Activated T-cell treated with anti-CD3 and anti-CD28 coated beads, Interleukin-2, amount 50 U/mL, for 24 hours (primary cell): Measurements from ENCODE around the gene CAMKK2.
"Not testable (repeated sequence)": the region's sequence is repeated elsewhere in the genome, so short reads cannot be mapped to it uniquely, and the experiment has no call there.

Source experiments
- DNase-seq: peaks from one replicate; pipeline ENCODE4 v3.0.0-alpha.2; 2020
- H3K27ac Mint-ChIP-seq: 2 replicates; pipeline ENCODE4 v1.8.0; 2020; ENCODE audit warnings: mild to moderate bottlenecking, mixed read lengths
- H3K27me3 Mint-ChIP-seq: 2 replicates; pipeline ENCODE4 v1.8.0; 2020; ENCODE audit warnings: mixed read lengths
- H3K36me3 Mint-ChIP-seq: 2 replicates; pipeline ENCODE4 v1.8.0; 2020; ENCODE audit warnings: low read depth, mixed read lengths
- H3K4me1 Mint-ChIP-seq: 2 replicates; pipeline ENCODE4 v1.8.0; 2020; ENCODE audit warnings: low read depth, mixed read lengths
- H3K4me3 Mint-ChIP-seq: 2 replicates; pipeline ENCODE4 v1.8.0; 2020; ENCODE audit warnings: mild to moderate bottlenecking, moderate library complexity, mixed read lengths
- H3K9me3 Mint-ChIP-seq: 2 replicates; pipeline ENCODE4 v1.8.0; 2020; ENCODE audit warnings: mixed read lengths

CAMKK2 gene

GRCh38 chr12:121203482-121203881 lies 93.0 kb downstream of the CAMKK2 start:
- no peaks in the 10 kb centered on the region for H3K27me3 Mint-ChIP-seq
- no peaks in the 10 kb centered on the region for H3K36me3 Mint-ChIP-seq
- no peak for DNase-seq
- H3K4me3 Mint-ChIP-seq = no peak overlapping the region
- peaks cover 11% of the 10 kb centered on the region for H3K4me1 Mint-ChIP-seq
- no peaks in the 10 kb centered on the region for H3K9me3 Mint-ChIP-seq
- H3K27ac Mint-ChIP-seq = no peak overlapping the region

DNA sequence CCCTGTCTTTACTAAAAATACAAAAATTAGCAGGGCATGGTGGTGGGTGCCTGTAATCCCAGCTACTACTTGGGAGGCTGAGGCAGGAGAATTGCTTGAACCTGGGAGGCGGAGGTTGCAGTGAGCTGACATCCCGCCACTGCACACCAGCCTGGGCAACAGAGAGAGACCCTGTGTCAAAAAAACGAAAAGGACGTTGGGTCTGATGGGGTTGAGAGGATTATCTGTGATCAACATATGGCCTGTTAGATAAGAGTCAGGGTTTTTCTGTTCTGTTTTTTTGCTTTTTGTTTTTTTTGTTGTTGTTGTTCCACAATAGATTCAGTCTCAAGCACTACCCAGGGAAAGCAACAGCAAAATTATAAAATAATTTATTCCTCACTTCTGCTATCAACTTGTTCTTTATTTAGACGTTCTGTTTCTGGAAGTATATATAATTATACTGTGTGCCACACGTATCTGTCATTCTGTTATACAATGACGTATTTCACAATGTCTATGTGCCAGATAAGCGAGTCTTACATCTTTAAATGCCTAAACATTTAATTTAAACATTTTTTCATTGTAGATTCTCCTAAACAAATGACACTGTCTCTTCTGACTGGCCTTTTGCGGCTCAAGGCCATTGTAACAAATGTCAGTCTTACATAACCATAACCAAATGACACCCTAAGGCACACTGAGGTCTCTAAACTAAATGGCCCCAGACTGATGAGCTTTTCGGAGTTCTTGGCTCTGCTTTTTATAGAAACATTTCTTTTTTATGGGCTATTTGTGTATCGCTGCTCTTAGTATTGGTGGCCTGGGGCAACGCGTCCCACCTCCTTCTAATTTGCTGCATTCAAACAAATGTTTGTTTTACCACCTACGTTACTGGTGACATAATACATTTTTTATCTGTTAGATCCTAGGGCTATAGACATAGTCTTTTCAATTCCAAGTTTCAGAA lies 93.8 kb downstream of the CAMKK2 start:
- peaks cover 15% of the 10 kb centered on the region for H3K4me1 Mint-ChIP-seq
- no peaks in the 10 kb centered on the region for H3K9me3 Mint-ChIP-seq
- H3K36me3 Mint-ChIP-seq = no peaks in the 10 kb centered on the region
- H3K27ac Mint-ChIP-seq = no peak overlapping the region
- H3K27me3 Mint-ChIP-seq = no peaks in the 10 kb centered on the region
- no peak for DNase-seq
- H3K4me3 Mint-ChIP-seq = no peak overlapping the region

DNA sequence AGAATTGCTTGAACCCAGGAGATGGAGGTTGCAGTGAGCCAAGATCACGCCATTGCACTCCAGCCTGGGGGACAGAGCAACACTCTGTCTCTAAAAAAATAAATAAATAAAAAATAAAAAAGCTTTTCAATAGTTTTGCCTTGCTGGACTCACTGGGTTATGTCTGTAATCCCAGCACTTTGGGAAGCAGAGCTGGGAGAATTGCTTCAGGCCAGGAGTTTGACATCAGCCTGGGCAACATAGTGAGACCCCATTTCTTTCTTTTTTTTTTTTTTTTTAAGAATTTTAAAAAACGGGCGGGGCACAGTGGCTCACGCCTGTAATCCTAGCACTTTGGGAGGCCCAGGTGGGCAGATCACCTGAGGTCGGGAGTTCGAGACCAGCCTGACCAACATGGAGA lies 95.4 kb downstream of the CAMKK2 start:
- H3K27me3 Mint-ChIP-seq, DNase-seq, H3K4me3 Mint-ChIP-seq, H3K36me3 Mint-ChIP-seq, H3K9me3 Mint-ChIP-seq, H3K27ac Mint-ChIP-seq: not testable (repeated sequence)
- H3K4me1 Mint-ChIP-seq = peaks cover 22% of the 10 kb centered on the region

DNA sequence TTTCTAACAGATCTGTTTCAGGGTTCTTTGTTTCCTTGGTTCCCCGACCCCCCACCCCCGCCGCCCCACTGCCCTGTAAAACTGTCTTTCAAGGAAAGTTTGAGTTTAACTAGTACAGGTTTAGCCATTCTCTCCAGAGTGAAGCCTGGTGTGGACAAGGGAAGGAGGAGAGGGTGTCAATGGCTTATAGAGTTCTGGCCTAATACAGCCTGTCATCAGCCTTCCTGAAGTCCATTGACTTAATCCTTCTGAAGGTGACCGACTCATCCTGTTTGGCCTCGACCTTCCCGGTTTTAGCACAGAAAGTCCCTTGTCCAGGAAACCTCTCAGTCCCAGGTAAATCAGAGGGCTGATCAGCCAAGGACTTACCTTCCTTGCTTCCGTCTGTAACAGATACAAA lies 97.6 kb downstream of the CAMKK2 start:
- H3K27me3 Mint-ChIP-seq = no peaks in the 10 kb centered on the region
- peaks cover 14% of the 10 kb centered on the region for H3K4me1 Mint-ChIP-seq
- no peak overlapping the region for H3K27ac Mint-ChIP-seq
- H3K4me3 Mint-ChIP-seq = no peak overlapping the region
- no peaks in the 10 kb centered on the region for H3K36me3 Mint-ChIP-seq
- H3K9me3 Mint-ChIP-seq = no peaks in the 10 kb centered on the region
- DNase-seq = no peak

DNA sequence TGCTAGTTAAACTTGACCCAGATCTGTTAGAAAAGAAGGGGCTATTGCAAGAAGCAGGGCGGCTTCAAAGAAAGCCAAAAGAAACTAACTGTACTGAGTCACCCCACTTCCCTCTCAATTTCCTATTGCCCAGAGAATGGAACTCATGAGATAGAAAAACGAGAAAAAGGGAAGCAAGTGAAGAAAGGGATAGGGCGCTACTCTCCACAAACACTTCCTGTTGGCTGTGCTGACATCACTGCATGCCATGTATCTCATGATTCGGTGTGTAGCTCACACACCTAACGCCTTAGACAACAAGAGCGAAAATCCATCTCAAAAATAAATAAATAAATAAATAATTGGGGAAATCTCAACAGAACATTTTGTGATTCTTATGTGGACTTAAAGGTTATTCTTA lies 99.6 kb downstream of the CAMKK2 start:
- no peak for DNase-seq
- Mint-ChIP-seq H3K4me3 (no peak overlapping the region), H3K36me3 (no peaks in the 10 kb centered on the region), H3K27me3 (no peaks in the 10 kb centered on the region), H3K9me3 (no peaks in the 10 kb centered on the region), H3K27ac (no peak overlapping the region), H3K4me1 (peaks cover 13% of the 10 kb centered on the region)

- Mint-ChIP-seq H3K27me3 (no peaks in the 10 kb centered on the region), H3K27ac (no peak overlapping the region), H3K4me3 (no peak overlapping the region), H3K9me3 (no peaks in the 10 kb centered on the region), H3K4me1 (peaks cover 7% of the 10 kb centered on the region), H3K36me3 (no peaks in the 10 kb centered on the region)
- no peak for DNase-seq
Measured at GRCh38 chr12:121191151-121191550, 105.4 kb downstream of the CAMKK2 start.

DNA sequence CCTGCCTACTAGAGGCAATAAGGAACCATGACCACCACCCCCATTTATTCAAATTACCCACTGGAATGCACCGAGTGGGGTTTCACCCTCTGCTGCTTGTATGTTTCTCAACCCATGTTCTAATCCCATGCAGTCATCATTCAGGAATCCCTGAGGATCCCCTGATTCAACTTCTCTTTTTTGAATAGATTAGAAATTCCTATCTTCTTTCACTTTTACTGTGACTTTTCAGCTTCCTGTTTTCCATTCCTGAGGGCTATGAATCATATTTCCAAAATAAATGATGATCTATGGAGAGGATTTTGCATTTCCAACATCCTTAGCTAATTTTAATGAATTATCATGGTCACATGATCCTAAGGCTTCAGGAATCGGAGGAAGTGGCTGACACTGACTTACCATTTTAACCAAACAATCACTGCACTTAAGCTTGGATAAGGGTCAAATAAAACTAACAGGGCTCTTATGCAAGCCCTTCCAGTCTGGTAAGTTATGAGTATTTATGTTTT lies 105.9 kb downstream of the CAMKK2 start:
- DNase-seq = no peak
- H3K27me3 Mint-ChIP-seq = no peaks in the 10 kb centered on the region
- no peak overlapping the region for H3K4me3 Mint-ChIP-seq
- H3K9me3 Mint-ChIP-seq = no peaks in the 10 kb centered on the region
- H3K4me1 Mint-ChIP-seq = peaks cover 7% of the 10 kb centered on the region
- H3K36me3 Mint-ChIP-seq = no peaks in the 10 kb centered on the region
- no peak overlapping the region for H3K27ac Mint-ChIP-seq

GRCh38 chr12:121189619-121190155 lies 106.8 kb downstream of the CAMKK2 start:
- Mint-ChIP-seq H3K4me3 (no peak overlapping the region), H3K27ac (no peak overlapping the region), H3K4me1 (peaks cover 7% of the 10 kb centered on the region), H3K27me3 (no peaks in the 10 kb centered on the region), H3K36me3 (no peaks in the 10 kb centered on the region), H3K9me3 (no peaks in the 10 kb centered on the region)
- no peak for DNase-seq

DNA sequence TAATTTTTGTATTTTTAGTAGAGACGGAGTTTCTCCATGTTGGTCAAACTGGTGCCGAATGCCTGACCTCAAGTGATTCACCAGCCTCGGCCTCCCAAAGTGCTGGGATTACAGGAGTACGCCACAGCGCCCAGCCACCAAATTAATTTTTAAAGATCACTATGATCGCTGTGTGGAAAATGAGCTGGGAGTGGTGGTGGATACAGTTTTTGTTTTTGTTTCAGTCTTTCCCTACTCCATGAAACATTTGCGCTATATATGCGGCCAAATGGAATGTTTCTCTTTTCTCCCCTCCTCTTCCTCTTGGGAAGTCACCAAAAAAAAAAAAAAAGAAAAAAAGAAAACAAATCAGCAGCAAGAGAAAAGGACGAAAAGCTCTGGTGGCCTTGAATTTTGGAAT lies 107.4 kb downstream of the CAMKK2 start:
- H3K27me3 Mint-ChIP-seq = no peaks in the 10 kb centered on the region
- peaks cover 7% of the 10 kb centered on the region for H3K4me1 Mint-ChIP-seq
- DNase-seq = no peak
- H3K27ac Mint-ChIP-seq = no peak overlapping the region
- no peak overlapping the region for H3K4me3 Mint-ChIP-seq
- no peaks in the 10 kb centered on the region for H3K9me3 Mint-ChIP-seq
- H3K36me3 Mint-ChIP-seq = no peaks in the 10 kb centered on the region

- no peaks in the 10 kb centered on the region for H3K36me3 Mint-ChIP-seq
- no peak for DNase-seq
- no peak overlapping the region for H3K27ac Mint-ChIP-seq
- no peak overlapping the region for H3K4me3 Mint-ChIP-seq
- no peaks in the 10 kb centered on the region for H3K27me3 Mint-ChIP-seq
- peaks cover 7% of the 10 kb centered on the region for H3K4me1 Mint-ChIP-seq
- H3K9me3 Mint-ChIP-seq = no peaks in the 10 kb centered on the region
Measured at GRCh38 chr12:121188227-121188626, 108.3 kb downstream of the CAMKK2 start.
